Measurements from ENCODE around the gene BAD. TPM values are rescaled to one million over a fixed set of nuclear protein-coding genes. Genes with fewer than 3 reads are reported as not detected.

The BAD gene
- total and polyA plus RNA-seq, 2 of the 13 experiments (the other 11 are each of a cell fraction or from before 2014, with no cell fraction given), result 17.9 to 28.5 TPM

- peak; percentile 74; the same call in 1 of the 2 replicates for TF ChIP-seq ZNF274 (CRISPR knock-in tag; IDR thresholded peaks at IDR 0.05)
- TF ChIP-seq RXRB (CRISPR knock-in tag; IDR thresholded peaks at IDR 0.05; ENCODE audit: borderline replicate concordance), result peak; percentile 32; the same call in 1 of the 2 replicates
- no peak for TF ChIP-seq FOXC1 (CRISPR knock-in tag; IDR thresholded peaks at IDR 0.05; ENCODE audit: borderline replicate concordance)
- peak; percentile 78 for TF ChIP-seq ZBTB7A (CRISPR knock-in tag; IDR thresholded peaks at IDR 0.05)
- no peak for TF ChIP-seq ATF5 (CRISPR knock-in tag; IDR thresholded peaks at IDR 0.05; ENCODE audit: low read depth)
- TF ChIP-seq TFDP1 (CRISPR knock-in tag; IDR thresholded peaks at IDR 0.05; ENCODE audit: borderline replicate concordance), result no peak; the same call in 1 of the 2 replicates
- TF ChIP-seq CBX5 (CRISPR knock-in tag; IDR thresholded peaks at IDR 0.05; ENCODE audit: borderline replicate concordance), result no peak
- peak; percentile 85 for TF ChIP-seq SKIL (CRISPR knock-in tag; IDR thresholded peaks at IDR 0.05; ENCODE audit: borderline replicate concordance)
- TF ChIP-seq ZNF24 (IDR thresholded peaks at IDR 0.05), result no peak
- TF ChIP-seq SRSF9 (IDR thresholded peaks at IDR 0.05; ENCODE audit: borderline replicate concordance, insufficient read depth, low read depth, low read length, poor library complexity, severe bottlenecking), result no peak
- TF ChIP-seq MAFK (conservative IDR thresholded peaks at IDR 0.05 in 1 of 2, IDR thresholded peaks at IDR 0.05 in 1 of 2; ENCODE audit: low read length in 2 of 2), result no peak
- TF ChIP-seq TP53 (CRISPR knock-in tag; conservative IDR thresholded peaks at IDR 0.05), result no peak
- TF ChIP-seq ZNF326 (CRISPR knock-in tag; IDR thresholded peaks at IDR 0.05; ENCODE audit: borderline replicate concordance), result no peak
- TF ChIP-seq RARA (CRISPR knock-in tag; IDR thresholded peaks at IDR 0.05), result peak; percentile 54
- TF ChIP-seq SNAPC5 (CRISPR knock-in tag; IDR thresholded peaks at IDR 0.05; ENCODE audit: borderline replicate concordance), result no peak
- no peak for TF ChIP-seq POGZ (CRISPR knock-in tag; IDR thresholded peaks at IDR 0.05)
- TF ChIP-seq GTF2F1 (IDR thresholded peaks at IDR 0.05; ENCODE audit: low read length), result no peak
- no peak for TF ChIP-seq RFX5 (IDR thresholded peaks at IDR 0.05; ENCODE audit: low read depth, low read length)
- TF ChIP-seq KDM1A (CRISPR knock-in tag; IDR thresholded peaks at IDR 0.05), result no peak
- no peak for TF ChIP-seq RBM22 (optimal IDR thresholded peaks at IDR 0.05; ENCODE audit: low read length)
- TF ChIP-seq DR1 (CRISPR knock-in tag; IDR thresholded peaks at IDR 0.05), result no peak
- no peak for TF ChIP-seq KAT8 (CRISPR knock-in tag; IDR thresholded peaks at IDR 0.05)
- TF ChIP-seq ZNF691 (CRISPR knock-in tag; IDR thresholded peaks at IDR 0.05; ENCODE audit: borderline replicate concordance, low read depth), result no peak
- TF ChIP-seq CHCHD3 (CRISPR knock-in tag; IDR thresholded peaks at IDR 0.05), result 0 out of 2 replicates have a peak, but pooled peaks have one; percentile 52
Observed at GRCh38 chr11:64234647-64235379, 49.7 kb downstream of the BAD start (continued).
